GM12801 (cell line): ENCODE measurements around the gene GRB10.

Experiments used
- TF ChIP-seq, protein P1 (sequence below): IDR thresholded peaks from one replicate; pipeline ENCODE4 v1.5.1; 2011; ENCODE audit warnings: control low read depth; ENCODE audit not compliant: insufficient read length; ENCODE audit errors: extremely low read depth

GRB10 gene

DNA sequence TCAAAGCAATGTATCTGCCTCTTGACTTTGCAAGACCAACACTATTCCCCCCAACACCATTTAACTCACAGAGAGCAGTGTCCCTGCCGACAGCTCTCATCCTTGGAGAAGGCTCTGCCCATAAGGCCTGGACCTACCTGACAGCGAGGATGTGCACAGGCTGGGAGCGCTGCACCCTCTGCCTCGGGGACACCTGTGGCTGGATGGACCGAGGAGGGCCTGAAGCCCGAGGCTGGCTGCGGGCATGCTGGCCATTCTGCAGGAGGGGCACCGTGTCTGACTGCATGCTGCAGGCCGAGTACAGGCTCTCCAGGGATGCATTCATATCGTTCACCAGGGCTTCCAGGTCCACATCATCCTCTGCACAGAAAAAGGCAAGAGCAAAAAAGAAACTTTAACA, 108.4 kb downstream of the GRB10 start:
- TF ChIP-seq, protein P1, sequence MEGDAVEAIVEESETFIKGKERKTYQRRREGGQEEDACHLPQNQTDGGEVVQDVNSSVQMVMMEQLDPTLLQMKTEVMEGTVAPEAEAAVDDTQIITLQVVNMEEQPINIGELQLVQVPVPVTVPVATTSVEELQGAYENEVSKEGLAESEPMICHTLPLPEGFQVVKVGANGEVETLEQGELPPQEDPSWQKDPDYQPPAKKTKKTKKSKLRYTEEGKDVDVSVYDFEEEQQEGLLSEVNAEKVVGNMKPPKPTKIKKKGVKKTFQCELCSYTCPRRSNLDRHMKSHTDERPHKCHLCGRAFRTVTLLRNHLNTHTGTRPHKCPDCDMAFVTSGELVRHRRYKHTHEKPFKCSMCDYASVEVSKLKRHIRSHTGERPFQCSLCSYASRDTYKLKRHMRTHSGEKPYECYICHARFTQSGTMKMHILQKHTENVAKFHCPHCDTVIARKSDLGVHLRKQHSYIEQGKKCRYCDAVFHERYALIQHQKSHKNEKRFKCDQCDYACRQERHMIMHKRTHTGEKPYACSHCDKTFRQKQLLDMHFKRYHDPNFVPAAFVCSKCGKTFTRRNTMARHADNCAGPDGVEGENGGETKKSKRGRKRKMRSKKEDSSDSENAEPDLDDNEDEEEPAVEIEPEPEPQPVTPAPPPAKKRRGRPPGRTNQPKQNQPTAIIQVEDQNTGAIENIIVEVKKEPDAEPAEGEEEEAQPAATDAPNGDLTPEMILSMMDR, result no peak

GRCh38 chr7:50673096-50673495, 109.6 kb downstream of the GRB10 start:
- TF ChIP-seq, protein P1, result no peak

DNA sequence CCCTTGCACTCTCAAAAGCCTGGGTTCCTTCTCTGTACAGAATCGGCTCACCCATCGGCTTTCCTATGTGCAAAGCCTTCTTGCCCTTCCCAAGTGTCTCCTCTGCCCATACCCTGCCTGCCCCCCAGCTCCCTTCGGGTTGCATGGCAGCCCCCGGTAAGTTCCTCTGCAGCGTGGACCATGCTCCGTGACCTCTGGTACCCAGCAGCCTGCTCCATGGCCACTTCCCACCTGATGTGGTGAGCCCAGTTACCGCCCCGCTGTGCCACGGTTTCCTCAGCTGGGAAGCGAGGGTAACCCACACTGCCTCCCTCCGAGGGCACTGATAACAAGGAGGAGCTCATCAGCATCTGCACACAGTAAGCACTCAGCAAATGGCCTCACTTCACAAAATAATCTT, 110.7 kb downstream of the GRB10 start:
- TF ChIP-seq, protein P1, result no peak

GRCh38 chr7:50671386-50671785, 111.3 kb downstream of the GRB10 start:
- TF ChIP-seq, protein P1, result no peak

DNA sequence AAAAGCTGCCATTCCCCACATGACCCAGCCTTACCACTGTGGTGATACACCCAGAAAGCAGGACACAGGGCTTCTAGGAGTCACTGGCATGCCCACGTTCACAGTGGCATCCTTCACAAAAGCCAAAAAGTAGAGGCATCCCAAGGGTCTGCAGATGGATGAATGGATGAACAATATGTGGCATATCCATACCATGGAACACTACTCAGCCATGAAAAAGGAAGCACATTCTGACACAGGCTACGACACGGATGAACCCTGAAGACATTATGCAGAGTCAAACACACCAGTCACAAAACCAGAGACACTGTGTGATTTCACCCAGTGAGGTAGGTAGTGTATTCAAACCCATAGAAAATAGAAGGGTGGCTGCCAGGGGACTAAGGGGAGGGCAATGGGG, 112.8 kb downstream of the GRB10 start:
- TF ChIP-seq, protein P1, result no peak

DNA sequence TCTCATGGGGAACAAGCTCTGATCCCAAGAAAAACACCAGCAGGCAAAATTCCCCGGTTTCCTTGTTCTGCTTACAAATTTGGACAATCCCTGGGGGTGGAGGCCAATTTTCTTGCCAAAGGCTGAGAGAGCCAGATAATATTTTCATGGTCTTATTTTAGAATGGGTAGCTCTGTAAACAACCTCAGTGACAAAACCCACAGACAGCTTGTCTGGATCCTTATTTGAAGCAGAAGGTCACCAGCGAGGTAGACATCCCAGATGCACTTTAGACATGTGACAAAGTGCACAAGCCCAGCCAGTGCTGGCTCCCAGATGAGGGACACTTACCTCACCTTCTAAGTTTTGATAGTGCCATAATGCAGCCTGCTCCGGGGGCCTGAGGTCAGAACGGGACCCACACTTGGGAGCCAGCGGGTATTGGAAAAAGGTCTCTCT, 114.9 kb downstream of the GRB10 start:
- TF ChIP-seq, protein P1, result no peak

DNA sequence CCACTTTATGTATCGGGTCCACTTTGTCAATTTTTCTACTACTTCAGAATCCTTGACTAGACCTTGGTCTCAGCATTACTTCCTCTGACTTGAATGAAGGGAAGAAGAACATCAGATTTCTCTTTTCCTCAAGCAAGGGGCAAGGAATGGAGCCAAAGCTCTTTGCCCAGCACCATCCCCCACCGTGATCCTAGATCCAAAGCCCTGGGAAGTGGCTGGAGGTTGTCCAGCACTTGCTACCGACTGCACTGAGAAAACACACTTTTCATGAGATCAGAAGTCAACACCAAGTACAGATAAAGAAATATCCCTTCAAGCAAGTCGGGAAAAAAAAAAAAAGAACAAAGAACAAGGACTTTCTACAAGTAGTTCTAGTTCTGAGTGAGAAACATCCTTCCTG, 115.4 kb downstream of the GRB10 start:
- TF ChIP-seq, protein P1, result no peak

DNA sequence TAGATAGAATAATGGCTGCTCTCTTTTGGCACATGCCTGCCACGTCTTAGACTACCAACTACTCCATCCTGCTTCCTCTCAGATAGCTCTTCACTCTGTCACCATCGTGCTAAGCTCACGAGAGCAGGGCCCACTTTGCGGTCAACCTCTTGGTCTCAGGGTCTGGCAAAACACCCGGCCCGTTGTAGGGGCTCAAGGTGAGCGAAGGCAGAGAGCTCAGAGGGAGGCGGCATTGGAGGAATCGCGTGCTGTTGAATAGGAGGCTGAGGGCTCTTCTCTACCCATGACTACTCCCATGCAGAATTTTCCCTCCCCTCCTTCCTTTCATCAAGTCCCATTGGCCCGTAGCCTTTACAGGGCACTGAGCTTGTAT, 116.6 kb downstream of the GRB10 start:
- TF ChIP-seq, protein P1, result no peak
